SK-N-SH treated with all-trans-retinoic acid at 6 μM for 48 hours (cell line): Measurements from ENCODE around the gene POU2F1.

Source experiments
- ARNTL ChIP-seq: fragments of 450-650 bp; formaldehyde crosslinking; IDR thresholded peaks from 2 replicates; pipeline ENCODE4 v1.5.0; 2020; ENCODE audit warnings: low read depth, mild to moderate bottlenecking, moderate library complexity, borderline replicate concordance
- BACH2 ChIP-seq: fragments of 250-450 bp; sonication (Bioruptor Pico); IDR thresholded peaks from 2 replicates; pipeline ENCODE4 v1.9.0; 2021; ENCODE audit warnings: mild to moderate bottlenecking, borderline replicate concordance
- CSDC2 ChIP-seq: fragments of 250-450 bp; sonication (Bioruptor Pico); IDR thresholded peaks from 2 replicates; pipeline ENCODE4 v1.5.0; 2020; ENCODE audit warnings: mild to moderate bottlenecking, moderate library complexity
- ISL1 ChIP-seq: fragments of 250-450 bp; sonication (Bioruptor Pico); IDR thresholded peaks from 2 replicates; pipeline ENCODE4 v2.1.2; 2022; ENCODE audit warnings: mild to moderate bottlenecking, moderate library complexity
- OSR1 ChIP-seq: fragments of 250-450 bp; sonication (Bioruptor Pico); IDR thresholded peaks from 2 replicates; pipeline ENCODE4 v1.8.0; 2022; ENCODE audit warnings: moderate library complexity, mild to moderate bottlenecking, inconsistent platforms
- RARB ChIP-seq: fragments of 250-450 bp; sonication (Bioruptor Pico); IDR thresholded peaks from 2 replicates; pipeline ENCODE4 v1.8.0; 2021; ENCODE audit warnings: mild to moderate bottlenecking, moderate library complexity
- TCF4 ChIP-seq: fragments of 250-450 bp; sonication (Bioruptor Pico); IDR thresholded peaks from 2 replicates; pipeline ENCODE4 v1.8.0; 2021; ENCODE audit warnings: mild to moderate bottlenecking, moderate library complexity, borderline replicate concordance
- ZC3H10 ChIP-seq: fragments of 250-450 bp; sonication (Bioruptor Pico); IDR thresholded peaks from 2 replicates; pipeline ENCODE4 v1.5.1; 2021; ENCODE audit warnings: mild to moderate bottlenecking, moderate library complexity
- ZNF565 ChIP-seq: fragments of 450-650 bp; formaldehyde crosslinking; conservative IDR thresholded peaks from 2 replicates; pipeline ENCODE4 v1.5.0; 2020; ENCODE audit warnings: low read depth, mild to moderate bottlenecking, moderate library complexity
- ZNF8 ChIP-seq: fragments of 450-650 bp; formaldehyde crosslinking; IDR thresholded peaks from 2 replicates; pipeline ENCODE4 v1.5.0; 2020; ENCODE audit warnings: mild to moderate bottlenecking, moderate library complexity
- TF ChIP-seq, protein P1 (sequence below): fragments of 250-450 bp; sonication (Bioruptor Pico); IDR thresholded peaks from 2 replicates; pipeline ENCODE4 v1.5.1; 2020; ENCODE audit warnings: low read depth, mild to moderate bottlenecking, moderate library complexity
- TF ChIP-seq, protein P2 (sequence below): fragments of 250-450 bp; sonication (Bioruptor Pico); IDR thresholded peaks from 2 replicates; pipeline ENCODE4 v1.8.0; 2020; ENCODE audit warnings: mild to moderate bottlenecking, moderate library complexity, borderline replicate concordance

DNA sequence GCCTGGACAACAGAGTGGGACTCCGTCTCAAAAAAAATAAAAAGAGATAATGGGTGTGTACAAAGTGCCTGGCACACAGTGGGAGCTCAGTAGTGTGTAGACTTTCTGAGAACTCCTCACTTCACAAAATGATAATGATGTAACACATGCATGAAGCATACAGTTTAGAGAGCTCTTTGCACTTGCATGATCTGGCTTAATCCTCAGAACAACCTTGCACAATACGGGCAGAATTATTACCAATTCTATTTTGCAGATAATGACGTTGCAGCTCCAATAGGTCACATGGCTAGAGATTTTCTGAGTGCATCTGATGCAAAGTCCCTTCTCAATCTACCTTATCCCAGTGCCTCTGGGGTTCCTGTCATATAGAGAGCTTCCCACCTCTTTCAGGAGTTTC, 226.3 kb downstream of the POU2F1 start:
- TF ChIP-seq BACH2 (CRISPR knock-in tag) (no peak), ZC3H10 (no peak), OSR1 (CRISPR knock-in tag) (no peak), TCF4 (CRISPR knock-in tag) (no peak), RARB (CRISPR knock-in tag) (no peak), CSDC2 (CRISPR knock-in tag) (no peak), ISL1 (CRISPR knock-in tag) (no peak), ZNF8 (CRISPR knock-in tag) (no peak), ZNF565 (no peak), ARNTL (no peak)
- TF ChIP-seq, protein P1, sequence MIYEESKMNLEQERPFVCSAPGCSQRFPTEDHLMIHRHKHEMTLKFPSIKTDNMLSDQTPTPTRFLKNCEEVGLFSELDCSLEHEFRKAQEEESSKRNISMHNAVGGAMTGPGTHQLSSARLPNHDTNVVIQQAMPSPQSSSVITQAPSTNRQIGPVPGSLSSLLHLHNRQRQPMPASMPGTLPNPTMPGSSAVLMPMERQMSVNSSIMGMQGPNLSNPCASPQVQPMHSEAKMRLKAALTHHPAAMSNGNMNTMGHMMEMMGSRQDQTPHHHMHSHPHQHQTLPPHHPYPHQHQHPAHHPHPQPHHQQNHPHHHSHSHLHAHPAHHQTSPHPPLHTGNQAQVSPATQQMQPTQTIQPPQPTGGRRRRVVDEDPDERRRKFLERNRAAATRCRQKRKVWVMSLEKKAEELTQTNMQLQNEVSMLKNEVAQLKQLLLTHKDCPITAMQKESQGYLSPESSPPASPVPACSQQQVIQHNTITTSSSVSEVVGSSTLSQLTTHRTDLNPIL (CRISPR knock-in tag) = no peak
- TF ChIP-seq, protein P2, sequence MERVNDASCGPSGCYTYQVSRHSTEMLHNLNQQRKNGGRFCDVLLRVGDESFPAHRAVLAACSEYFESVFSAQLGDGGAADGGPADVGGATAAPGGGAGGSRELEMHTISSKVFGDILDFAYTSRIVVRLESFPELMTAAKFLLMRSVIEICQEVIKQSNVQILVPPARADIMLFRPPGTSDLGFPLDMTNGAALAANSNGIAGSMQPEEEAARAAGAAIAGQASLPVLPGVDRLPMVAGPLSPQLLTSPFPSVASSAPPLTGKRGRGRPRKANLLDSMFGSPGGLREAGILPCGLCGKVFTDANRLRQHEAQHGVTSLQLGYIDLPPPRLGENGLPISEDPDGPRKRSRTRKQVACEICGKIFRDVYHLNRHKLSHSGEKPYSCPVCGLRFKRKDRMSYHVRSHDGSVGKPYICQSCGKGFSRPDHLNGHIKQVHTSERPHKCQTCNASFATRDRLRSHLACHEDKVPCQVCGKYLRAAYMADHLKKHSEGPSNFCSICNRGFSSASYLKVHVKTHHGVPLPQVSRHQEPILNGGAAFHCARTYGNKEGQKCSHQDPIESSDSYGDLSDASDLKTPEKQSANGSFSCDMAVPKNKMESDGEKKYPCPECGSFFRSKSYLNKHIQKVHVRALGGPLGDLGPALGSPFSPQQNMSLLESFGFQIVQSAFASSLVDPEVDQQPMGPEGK = no peak
